Measurements from ENCODE around the gene CENPP.

CENPP gene

GRCh38 chr9:92603100-92603499 lies 277.3 kb downstream of the CENPP start:
- DNase-seq, result no peak

DNA sequence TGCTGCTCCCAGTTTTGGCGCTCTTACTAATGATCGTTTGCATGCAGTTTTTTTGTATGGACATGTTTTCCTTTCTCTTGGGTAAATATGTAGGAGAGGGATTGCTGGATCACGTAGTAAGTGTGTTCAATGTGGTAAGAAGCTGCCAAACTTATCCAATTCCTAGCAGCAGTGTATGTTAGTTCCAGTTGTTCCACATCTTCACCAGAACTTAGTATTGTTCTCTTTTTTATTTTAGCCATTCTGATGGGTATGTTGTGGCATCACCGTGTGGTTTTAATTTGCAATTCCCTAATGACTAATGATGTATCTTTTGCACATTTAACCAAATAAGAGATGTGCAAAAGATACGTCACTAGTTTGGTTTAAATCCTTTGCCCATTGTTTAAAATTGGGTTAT lies 278.2 kb downstream of the CENPP start:
- no peak for DNase-seq

DNA sequence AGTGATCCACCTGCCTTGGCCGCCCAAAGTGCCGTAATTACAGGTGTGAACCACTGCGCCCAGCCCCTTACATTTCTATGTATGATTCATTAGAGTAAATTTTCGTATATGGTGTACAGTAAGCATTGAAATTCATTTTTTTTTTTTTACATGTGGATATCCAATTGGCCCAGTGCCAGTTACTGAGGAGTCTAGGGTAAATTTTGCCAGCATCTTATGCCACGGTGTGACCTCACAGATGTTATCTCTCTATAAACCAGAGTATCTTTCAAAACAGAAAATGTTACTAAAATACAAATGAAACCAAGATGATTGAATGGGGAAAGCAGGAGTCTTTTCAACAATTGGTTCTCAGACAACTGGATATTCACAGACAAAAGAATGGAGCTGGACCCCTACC lies 279.5 kb downstream of the CENPP start:
- no peak for DNase-seq

DNA sequence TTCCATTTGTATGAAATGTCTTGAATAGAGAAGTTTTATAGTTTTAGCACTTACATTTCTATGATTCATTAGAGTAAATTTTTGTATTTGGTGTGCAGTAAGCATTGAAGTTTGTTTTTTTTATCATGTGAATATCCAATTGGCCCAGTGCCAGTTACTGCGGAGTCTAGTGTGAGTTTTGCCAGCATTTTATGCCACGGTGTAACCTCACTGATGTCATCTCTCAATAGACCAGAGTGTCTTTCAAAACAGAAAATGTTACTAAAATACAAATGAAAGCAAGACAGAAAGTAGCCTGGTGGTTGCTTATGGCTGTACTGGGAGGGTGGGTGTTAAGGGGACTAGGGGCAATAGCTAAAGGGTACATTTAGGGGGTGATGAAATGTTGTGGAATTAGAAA lies 281.3 kb downstream of the CENPP start:
- no peak for DNase-seq

GRCh38 chr9:92607773-92608172 lies 282.0 kb downstream of the CENPP start:
- no peak for DNase-seq

DNA sequence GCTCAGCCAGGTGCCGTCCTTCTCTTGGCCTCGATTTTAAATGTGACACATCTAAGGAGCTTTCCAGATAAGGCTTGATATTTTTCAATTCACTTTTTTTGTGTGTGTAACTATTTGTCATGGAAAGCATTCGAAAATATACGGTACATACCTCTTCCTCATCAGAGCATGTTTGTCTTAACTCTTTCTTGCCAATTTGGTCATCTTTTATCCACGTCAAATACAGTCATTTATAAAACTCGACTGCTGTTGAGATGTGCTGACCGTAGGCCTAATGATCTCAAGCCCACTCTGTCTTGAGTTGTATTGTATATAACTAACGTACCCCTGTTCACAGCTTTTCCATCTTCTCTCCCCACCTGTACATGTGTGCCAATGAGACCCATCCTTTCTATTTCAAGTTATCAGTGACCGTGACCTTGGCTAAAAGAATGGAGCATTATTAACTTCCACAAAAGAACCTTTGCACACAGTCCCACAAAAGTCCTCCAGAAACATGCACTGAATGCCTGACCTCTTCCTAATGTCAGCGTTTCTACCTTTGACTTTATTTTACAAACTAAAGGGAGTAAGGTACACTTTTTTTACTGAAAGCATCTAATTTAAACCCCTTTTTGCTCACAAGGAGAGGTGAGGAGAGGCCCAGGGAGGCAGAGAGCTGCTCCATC lies 282.6 kb downstream of the CENPP start:
- no peak for DNase-seq

DNA sequence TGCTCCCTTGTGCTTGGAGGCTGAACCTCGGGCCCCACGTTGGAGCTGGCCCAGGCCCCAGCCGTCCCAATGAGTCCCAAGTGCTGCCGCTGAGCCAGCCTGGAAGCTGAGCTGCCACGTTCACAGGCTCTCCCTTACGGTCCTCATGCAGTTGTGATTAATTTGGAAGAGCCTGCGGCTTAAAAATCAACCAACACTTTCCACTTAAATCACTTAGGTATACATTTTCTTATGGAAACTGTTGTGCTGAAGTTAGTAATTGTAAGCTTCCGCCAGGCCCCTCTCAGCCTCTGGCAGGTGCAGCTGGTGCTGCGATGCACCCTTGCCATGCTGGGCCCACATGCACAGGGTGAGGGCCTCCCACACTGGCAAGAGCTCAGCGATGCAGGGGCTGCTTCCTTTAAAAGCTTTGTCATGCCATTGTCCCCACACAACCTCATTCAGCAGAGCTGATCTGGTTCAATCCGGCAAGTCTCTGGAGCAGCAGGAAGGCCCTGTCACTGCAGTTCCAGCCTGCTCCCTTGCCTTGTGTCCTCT lies 283.2 kb downstream of the CENPP start:
- peak; percentile 18 for DNase-seq

- DNase-seq, result no peak
Observed at GRCh38 chr9:92610470-92611420, 285.0 kb downstream of the CENPP start.

- no peak for DNase-seq
Observed at GRCh38 chr9:92611621-92612285, 286.0 kb downstream of the CENPP start.

DNA sequence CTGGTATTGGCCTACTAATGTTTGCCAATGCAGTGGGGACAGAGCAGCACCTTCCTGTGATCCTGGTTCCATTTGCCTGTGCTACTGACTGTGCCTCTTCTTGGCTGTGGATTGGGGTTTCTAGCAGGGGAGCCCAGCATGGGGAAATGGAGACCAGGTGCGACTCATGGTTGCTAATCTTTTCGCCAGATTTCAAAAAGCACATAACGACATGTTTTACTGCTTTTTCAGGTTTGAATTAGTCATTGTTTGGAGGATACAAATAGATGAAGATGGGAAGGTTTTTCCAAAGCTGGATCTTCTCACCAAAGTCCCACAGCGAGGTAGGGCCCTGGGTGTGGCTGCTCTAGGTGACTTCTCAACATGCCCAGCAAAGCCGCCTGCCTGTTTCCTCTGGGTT lies 286.5 kb downstream of the CENPP start:
- DNase-seq, result no peak

GRCh38 chr9:92612816-92613215 lies 287.1 kb downstream of the CENPP start:
- DNase-seq, result no peak

DNA sequence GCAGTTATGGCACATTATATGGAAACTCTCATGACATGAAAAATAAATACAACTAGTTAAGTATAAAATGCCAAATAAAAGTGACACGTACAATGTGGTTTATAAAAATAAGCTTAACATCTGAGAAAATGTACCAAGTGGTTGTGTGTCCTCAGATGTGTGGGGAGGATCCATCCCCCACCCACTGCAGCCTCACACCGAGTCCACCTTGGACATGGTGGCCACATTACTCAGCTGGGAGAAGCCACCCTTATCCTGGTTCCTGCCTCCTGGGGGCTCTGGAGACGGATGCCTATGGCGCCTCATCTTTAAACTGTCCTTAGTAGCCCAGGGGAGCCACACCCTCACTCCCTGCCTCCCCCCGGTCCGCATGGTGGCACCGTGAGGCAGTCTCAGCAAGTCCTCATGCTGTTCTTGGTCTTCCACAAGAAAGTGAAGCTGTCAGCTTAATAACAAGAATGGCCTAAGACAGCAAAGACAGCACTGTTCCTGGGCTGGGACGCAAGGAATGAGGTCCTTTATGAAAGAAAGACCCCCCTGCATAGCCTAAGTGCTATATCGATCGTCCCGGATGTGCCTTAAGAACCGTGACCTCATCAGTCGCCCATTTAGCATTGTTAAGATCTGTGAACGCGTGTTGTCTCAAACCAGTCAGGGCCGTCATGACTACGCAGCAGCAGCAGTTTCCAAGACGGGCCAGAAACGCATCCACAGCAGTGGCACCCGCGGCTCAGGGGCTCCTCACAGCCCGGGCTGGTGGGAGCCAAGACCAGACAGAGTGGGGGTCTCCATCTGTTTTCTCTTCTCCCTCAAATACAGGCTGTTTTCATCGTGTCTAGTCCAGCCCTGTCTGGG lies 287.7 kb downstream of the CENPP start:
- DNase-seq, result no peak

DNA sequence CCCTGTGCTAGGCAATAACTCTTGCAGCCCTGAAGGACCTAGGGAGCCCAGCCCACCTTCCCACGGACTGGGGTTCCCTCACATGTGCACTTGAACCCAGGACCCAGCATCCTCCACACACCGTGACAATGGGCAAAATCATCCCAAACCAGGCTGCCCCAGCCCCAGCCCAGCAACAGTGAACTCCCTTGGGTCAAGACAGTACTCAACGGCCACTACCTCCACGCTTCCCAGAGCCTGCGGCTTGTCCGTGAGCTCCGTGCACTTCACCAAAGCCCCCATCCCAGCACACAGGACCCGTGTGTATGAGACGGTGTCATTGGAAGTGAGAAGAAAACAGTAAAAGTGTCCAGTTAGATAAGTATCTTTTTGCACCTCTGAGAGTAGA lies 288.4 kb downstream of the CENPP start:
- no peak for DNase-seq

- DNase-seq, result no peak
Observed at GRCh38 chr9:92614763-92615461, 289.2 kb downstream of the CENPP start.

GRCh38 chr9:92615790-92616189 lies 290.0 kb downstream of the CENPP start:
- DNase-seq, result no peak

DNA sequence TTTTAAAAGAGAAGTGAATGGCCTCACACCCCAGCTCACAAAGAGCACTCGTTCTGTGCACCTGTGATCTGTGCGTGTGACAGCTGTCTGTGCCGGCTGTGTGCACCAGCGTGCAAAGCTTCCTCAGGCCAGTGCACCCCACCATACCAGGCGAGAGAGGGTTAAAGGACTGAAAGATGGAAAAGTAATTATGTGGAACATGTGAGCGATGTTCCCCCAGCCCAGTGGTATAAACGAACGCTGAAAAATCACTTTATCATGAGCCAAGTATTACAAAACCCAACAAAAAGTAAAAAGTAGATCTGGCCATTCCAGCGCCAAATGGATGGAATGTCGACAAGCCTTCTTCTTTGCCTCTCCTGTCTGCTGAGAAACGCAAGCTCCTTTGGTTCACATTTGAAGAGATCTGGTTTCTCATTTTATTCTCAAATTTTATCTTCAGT lies 290.5 kb downstream of the CENPP start:
- no peak for DNase-seq

GRCh38 chr9:92616655-92617111 lies 290.9 kb downstream of the CENPP start:
- DNase-seq, result no peak

DNA sequence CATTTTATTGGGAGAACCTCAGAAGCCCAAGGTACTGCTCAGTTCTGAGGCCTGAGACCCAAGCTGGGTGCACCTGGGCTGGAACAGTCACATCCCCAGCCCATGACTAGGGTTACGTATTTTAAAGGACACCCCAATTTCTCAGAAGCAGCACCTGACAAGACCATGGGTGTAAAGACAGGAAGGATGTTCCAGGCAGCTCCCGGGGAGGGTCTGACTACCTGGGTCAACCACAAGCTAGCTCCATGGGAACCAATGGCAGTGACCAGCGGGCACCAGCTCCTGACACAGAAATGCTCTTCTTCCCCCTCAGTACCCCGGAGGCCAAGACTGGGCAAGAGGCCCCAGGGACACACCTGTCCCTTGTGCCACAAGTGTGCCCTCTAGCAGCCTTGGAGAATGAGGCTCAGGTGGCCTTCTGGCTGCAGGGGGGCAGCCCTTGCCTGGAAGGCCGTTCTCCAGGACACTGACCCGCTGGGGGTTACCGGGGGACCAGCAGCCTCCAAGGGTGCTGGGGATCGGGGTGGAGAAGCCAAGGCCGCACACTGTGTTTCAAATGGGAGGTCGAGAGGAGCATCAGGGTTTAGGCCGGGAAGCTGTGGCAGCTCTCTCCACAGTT lies 291.6 kb downstream of the CENPP start:
- DNase-seq, result no peak

DNA sequence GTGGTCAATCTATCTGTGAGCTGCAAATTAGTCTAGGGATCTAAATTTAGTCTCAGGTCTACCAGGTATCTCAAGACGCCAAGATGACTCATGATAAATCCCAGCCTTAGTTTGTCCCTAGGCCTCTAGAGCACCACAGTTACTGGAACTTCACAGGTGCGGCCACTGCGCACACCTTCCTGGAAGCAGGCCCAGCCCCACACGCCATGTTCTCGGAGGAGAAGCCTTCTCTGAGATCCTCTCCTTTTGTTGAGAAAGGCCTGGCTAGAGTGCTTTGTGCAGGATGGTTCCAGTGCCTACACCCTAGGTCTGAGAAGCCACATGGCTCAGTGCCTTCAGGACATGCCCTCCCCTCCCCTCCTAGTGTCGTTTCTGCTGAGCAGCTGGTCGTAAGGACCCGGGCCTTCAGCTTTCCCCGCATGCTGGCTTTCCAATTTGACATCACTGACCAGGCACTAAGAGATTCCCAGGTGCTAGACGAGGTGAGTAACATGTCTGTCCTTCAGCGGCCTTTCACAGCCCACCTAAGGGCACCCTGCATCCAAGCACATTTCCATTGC lies 292.3 kb downstream of the CENPP start:
- no peak for DNase-seq

GRCh38 chr9:92618633-92619225 lies 293.0 kb downstream of the CENPP start:
- no peak for DNase-seq
